AG04450 (cell line): Measurements from ENCODE around the gene KCNIP2. TPM values are rescaled to one million over a fixed set of nuclear protein-coding genes. Genes with fewer than 3 reads are reported as not detected.

ENCODE experiments used
- CTCF ChIA-PET: fragments of 300-600, 350-600 bp; formaldehyde crosslinking; extraction: SDS; loops from one replicate; lab custom pipeline; 2022; ENCODE audit warnings: antibody characterized with exemption, inconsistent platforms; lab: Charles Lee
- POLR2A ChIA-PET: fragments of 350-600 bp; formaldehyde crosslinking; extraction: SDS; loops from one replicate; lab custom pipeline; 2021; ENCODE audit warnings: antibody characterized with exemption, inconsistent platforms; lab: Yijun Ruan, JAX
- DNase-seq: peaks from one replicate; pipeline ENCODE4 v3.0.0-alpha.2; 2011; ENCODE audit warnings: low read depth, low spot score
- H3K27ac ChIP-seq: one replicate; pipeline ENCODE4 v1.5.1; 2012; ENCODE audit warnings: low read depth, low read length, control low read depth
- H3K27me3 ChIP-seq: one replicate; pipeline ENCODE4 v1.6.0; 2012; ENCODE audit warnings: low read length; ENCODE audit not compliant: control insufficient read depth, insufficient read depth
- H3K4me3 ChIP-seq: 2 replicates; pipeline ENCODE4 v1.5.1; 2011; ENCODE audit warnings: mild to moderate bottlenecking, low read depth, low read length, control low read depth
- H3K9me3 ChIP-seq: 2 replicates; pipeline ENCODE4 v1.5.1; 2012; ENCODE audit warnings: low read length; ENCODE audit not compliant: control insufficient read depth, insufficient read depth
- polyA plus RNA-seq: library from polyadenylated mRNA; depleted of rRNA; stranded (reverse); fragments of >200 nt; gene quantifications from 2 replicates; pipeline ENCODE4 v1.2.3, GENCODE V29; 2011
- TF ChIP-seq, protein P1 (sequence below): IDR thresholded peaks from 2 replicates; pipeline ENCODE4 v1.5.1; 2011; ENCODE audit warnings: low read depth, low read length, control low read depth, inconsistent platforms

Gene KCNIP2
- polyA plus RNA-seq, 1 experiment, result 0.40 TPM

DNA sequence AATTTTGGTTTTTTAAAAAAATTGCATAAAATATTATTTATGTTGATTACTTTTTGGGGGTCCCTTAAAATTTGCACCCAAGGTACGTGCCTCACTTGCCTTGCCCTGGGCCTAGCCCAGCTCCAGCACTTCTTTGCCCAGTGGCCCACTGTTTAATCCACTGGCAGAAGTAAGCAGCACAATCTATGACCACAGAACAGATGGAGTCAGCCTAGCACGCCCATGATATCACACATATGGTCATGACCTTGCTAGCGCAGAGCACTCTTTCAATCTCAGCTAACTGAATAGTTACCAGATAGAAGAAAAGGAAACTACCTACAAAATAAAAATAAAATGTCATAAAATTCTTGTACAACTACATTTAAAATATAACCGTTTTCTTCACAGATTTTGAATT, 31.0 kb downstream of the KCNIP2 start:
- Histone ChIP-seq H3K27me3 (no peaks in the 10 kb centered on the region), H3K9me3 (no peaks in the 10 kb centered on the region; the same call in 1 of the 2 replicates), H3K4me3 (no peak overlapping the region), H3K27ac (no peak overlapping the region)
- CTCF ChIA-PET, result interaction anchor here (1.5 to 1.6 kb wide), 2 partner anchors 29 to 31 kb away, joined by 5 to 7 read pairs; no protein-coding TSS in a partner anchor
- no peak for DNase-seq
- POLR2A ChIA-PET, result no interaction called here
- TF ChIP-seq, protein P1, sequence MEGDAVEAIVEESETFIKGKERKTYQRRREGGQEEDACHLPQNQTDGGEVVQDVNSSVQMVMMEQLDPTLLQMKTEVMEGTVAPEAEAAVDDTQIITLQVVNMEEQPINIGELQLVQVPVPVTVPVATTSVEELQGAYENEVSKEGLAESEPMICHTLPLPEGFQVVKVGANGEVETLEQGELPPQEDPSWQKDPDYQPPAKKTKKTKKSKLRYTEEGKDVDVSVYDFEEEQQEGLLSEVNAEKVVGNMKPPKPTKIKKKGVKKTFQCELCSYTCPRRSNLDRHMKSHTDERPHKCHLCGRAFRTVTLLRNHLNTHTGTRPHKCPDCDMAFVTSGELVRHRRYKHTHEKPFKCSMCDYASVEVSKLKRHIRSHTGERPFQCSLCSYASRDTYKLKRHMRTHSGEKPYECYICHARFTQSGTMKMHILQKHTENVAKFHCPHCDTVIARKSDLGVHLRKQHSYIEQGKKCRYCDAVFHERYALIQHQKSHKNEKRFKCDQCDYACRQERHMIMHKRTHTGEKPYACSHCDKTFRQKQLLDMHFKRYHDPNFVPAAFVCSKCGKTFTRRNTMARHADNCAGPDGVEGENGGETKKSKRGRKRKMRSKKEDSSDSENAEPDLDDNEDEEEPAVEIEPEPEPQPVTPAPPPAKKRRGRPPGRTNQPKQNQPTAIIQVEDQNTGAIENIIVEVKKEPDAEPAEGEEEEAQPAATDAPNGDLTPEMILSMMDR, result no peak

DNA sequence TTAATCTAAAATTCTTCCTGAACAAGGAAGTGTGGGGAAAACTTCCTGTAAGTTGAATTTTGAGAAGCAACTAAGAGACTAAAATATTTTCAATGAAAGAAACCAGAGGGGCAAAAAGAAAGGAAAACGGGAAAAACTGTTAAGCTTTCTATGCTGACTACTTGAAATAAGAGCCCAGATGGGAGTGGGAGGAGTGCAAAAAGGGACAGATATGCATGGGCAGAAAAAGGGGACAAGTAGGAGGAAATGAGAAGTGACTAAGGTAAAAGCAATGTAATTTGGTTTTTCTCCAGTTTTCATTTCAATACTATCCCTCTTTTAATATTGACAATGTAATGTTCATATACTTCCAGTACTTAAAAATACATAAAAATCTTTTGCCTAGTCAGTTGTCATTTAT, 36.4 kb downstream of the KCNIP2 start:
- POLR2A ChIA-PET, result no interaction called here
- CTCF ChIA-PET, result interaction anchor here (0.8 kb wide), 2 partner anchors 23 to 83 kb away, joined by 3 read pairs; no protein-coding TSS in a partner anchor
- Histone ChIP-seq H3K4me3 (no peak overlapping the region), H3K27ac (no peak overlapping the region), H3K27me3 (no peaks in the 10 kb centered on the region), H3K9me3 (no peaks in the 10 kb centered on the region)
- no peak for DNase-seq
- TF ChIP-seq, protein P1, result no peak

DNA sequence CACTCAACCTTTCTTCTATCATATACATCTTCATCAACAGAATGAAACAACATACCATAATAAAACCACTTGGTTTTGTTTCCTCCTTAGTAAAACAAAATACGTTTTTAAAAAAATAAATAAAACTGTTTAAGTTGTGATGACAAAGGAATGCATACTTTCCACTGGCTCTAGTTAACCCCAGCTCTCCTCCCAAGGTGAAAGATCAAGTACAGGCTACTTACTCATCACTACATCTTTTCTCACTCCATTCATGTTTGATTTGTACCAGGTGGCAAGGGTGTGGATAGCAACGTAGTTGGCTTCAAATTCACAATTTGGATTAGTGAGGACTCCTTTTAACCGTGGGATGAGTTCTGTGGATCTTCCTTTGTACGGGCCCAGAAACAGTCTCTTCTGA, 40.1 kb downstream of the KCNIP2 start:
- TF ChIP-seq, protein P1, result no peak
- POLR2A ChIA-PET, result no interaction called here
- Histone ChIP-seq H3K27me3 (no peaks in the 10 kb centered on the region), H3K4me3 (no peak overlapping the region), H3K27ac (no peak overlapping the region), H3K9me3 (no peaks in the 10 kb centered on the region)
- DNase-seq, result no peak
- CTCF ChIA-PET, result interaction anchor here (1.0 to 3.3 kb wide), 3 partner anchors 23 to 270 kb away, joined by 3 to 9 read pairs (median 4); no protein-coding TSS in a partner anchor

DNA sequence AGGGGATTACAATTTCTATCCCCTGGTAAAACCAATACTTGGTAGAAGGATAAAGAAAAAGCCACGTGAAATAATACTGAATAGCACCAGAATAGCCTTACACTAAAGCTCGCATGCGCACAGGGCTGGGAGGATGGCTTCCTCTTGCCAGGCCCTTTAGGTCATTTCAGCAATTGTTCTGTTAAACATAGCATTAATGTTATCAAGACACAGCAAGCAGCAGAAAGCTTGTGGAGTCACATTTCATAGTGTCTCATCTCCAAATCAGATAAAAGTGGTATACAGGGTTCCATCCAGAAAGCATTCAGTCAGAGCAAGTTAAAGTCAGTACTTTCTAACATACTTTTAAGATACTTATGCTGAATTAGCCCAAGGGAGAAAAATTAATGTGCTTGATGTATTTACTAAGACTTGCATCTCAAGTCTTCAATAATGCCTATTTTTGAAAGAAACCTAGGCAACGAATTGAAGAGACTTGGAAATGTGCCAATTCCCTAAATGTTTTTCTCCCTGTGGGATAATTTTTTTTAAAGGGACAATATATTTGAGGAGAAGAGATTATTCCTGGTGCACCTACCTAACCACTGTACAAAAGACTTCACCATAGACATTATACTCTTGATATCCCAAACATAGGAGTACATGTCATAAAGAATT, 46.1 kb downstream of the KCNIP2 start:
- POLR2A ChIA-PET, result interaction anchor here (1.3 kb wide), 1 partner anchor 14 kb away, joined by 4 read pairs; the partner anchor contains the start of gene NPM3

DNA sequence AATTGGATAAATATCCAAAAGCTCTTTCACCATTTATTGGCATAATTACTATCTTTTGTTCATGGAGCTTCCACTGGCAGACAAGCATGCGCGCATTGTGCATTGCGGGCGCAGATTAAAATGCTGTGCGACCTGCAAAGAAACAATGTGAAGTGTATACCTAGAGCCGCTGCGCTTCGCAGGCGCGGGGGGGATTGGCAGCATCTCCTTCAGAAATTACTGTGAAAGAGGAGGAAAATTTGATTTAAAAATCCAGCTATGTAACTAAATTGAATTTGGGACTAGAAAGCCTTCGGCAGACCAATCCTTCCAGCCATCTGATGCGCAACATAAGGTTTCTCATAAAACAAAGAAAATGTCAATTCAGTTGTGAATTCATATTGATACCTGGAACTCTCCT, 50.1 kb downstream of the KCNIP2 start:
- Histone ChIP-seq H3K9me3 (no peaks in the 10 kb centered on the region), H3K4me3 (no peak overlapping the region), H3K27ac (no peak overlapping the region), H3K27me3 (no peaks in the 10 kb centered on the region)
- DNase-seq, result no peak
- ChIA-PET CTCF (interaction anchor here (7.2 kb wide), 1 partner anchor 10 kb away, joined by 55 read pairs; the partner anchor contains the start of gene NPM3), POLR2A (interaction anchor here (0.6 kb wide), 1 partner anchor 11 kb away, joined by 5 read pairs; no protein-coding TSS in a partner anchor)
- TF ChIP-seq, protein P1, result no peak

More for the DNA sequence above, 46.1 kb downstream of the KCNIP2 start:
- DNase-seq, result no peak
- no peaks in the 10 kb centered on the region for H3K27me3 ChIP-seq
- TF ChIP-seq, protein P1, result no peak
- H3K9me3 ChIP-seq, result no peaks in the 10 kb centered on the region
- no peak overlapping the region for H3K27ac ChIP-seq
- H3K4me3 ChIP-seq, result no peak overlapping the region
- CTCF ChIA-PET, result interaction anchor here (0.6 to 7.2 kb wide), 5 partner anchors 14 to 571 kb away, joined by 3 to 55 read pairs (median 3); partner anchors contain the start of gene NPM3
